Caki2 (cell line): ENCODE results near the gene WDR64. TPM values are rescaled to one million over a fixed set of nuclear protein-coding genes. Genes with fewer than 3 reads are reported as not detected.
"Not testable (repeated sequence)": the region's sequence is repeated elsewhere in the genome, so short reads cannot be mapped to it uniquely, and the experiment has no call there.

ENCODE experiments used
- DNase-seq: peaks from one replicate; pipeline ENCODE4 v3.0.0-alpha.2; 2015; ENCODE audit warnings: low read depth
- in situ Hi-C: cut with HindIII; loops from 2 replicates; pipeline ENCODE4 v1.10.0; 2016; ENCODE audit warnings: low sequenced_read_pairs, low pct_unique_long_range_greater_than_20kb, mixed read lengths
- total RNA-seq: library from RNA; depleted of rRNA; stranded (reverse); fragments of >200 nt; shearing (Covaris generic); gene quantifications from 2 replicates; pipeline ENCODE4 v1.2.3, GENCODE V29; 2014; ENCODE audit warnings: low replicate concordance

WDR64 gene
- total RNA-seq, 1 experiment from 2014 or later = not detected

- DNase-seq, in situ Hi-C loops: not testable (repeated sequence)
These were observed 29.9 kb downstream of the WDR64 start for GRCh38 chr1:241681861-241682448.

GRCh38 chr1:241682921-241683320 is 30.8 kb downstream of the WDR64 start:
- in situ Hi-C loops = no loop called here
- no peak for DNase-seq

GRCh38 chr1:241684108-241684507 is 32.0 kb downstream of the WDR64 start:
- no peak for DNase-seq
- in situ Hi-C loops = no loop called here

GRCh38 chr1:241688940-241689368 is 36.9 kb downstream of the WDR64 start:
- in situ Hi-C loops = no loop called here
- no peak for DNase-seq

- in situ Hi-C loops = no loop called here
- DNase-seq = no peak
These were observed 43.4 kb downstream of the WDR64 start for GRCh38 chr1:241695246-241696171.

GRCh38 chr1:241696172-241696814 is 44.2 kb downstream of the WDR64 start:
- no peak for DNase-seq
- in situ Hi-C loops = no loop called here

- in situ Hi-C loops = no loop called here
- DNase-seq = no peak
These were observed 44.9 kb downstream of the WDR64 start for GRCh38 chr1:241696815-241697639.

GRCh38 chr1:241697640-241698018 is 45.5 kb downstream of the WDR64 start:
- in situ Hi-C loops = no loop called here
- no peak for DNase-seq

GRCh38 chr1:241698177-241698576 is 46.1 kb downstream of the WDR64 start:
- in situ Hi-C loops = no loop called here
- no peak for DNase-seq

GRCh38 chr1:241701483-241702295 is 49.6 kb downstream of the WDR64 start:
- DNase-seq = no peak
- in situ Hi-C loops = no loop called here

GRCh38 chr1:241702442-241703373 is 50.6 kb downstream of the WDR64 start:
- DNase-seq = no peak
- in situ Hi-C loops = no loop called here

GRCh38 chr1:241703739-241704138 is 51.7 kb downstream of the WDR64 start:
- DNase-seq, in situ Hi-C loops: not testable (repeated sequence)

- in situ Hi-C loops = no loop called here
- peak; percentile 42 for DNase-seq
These were observed 54.2 kb downstream of the WDR64 start for GRCh38 chr1:241706257-241706656.

- in situ Hi-C loops = no loop called here
- DNase-seq = no peak
These were observed 54.9 kb downstream of the WDR64 start for GRCh38 chr1:241706967-241707366.

- in situ Hi-C loops = no loop called here
- no peak for DNase-seq
These were observed 55.4 kb downstream of the WDR64 start for GRCh38 chr1:241707442-241707841.

GRCh38 chr1:241711326-241711725 is 59.2 kb downstream of the WDR64 start:
- in situ Hi-C loops = no loop called here
- DNase-seq = no peak

GRCh38 chr1:241713316-241713715 is 61.2 kb downstream of the WDR64 start:
- in situ Hi-C loops = no loop called here
- DNase-seq = no peak
